H9 (cell line): Measurements from ENCODE around the gene SPIB. TPM values are rescaled to one million over a fixed set of nuclear protein-coding genes. Genes with fewer than 3 reads are reported as not detected.
A peak's percentile ranks its signal among the peaks of the same experiment; 100 is the strongest.

Source experiments
- DNase-seq: peaks from one replicate; pipeline ENCODE4 v3.0.0-alpha.2; 2017
- H2AFZ ChIP-seq: one replicate; pipeline ENCODE4 v1.6.1; 2013; ENCODE audit warnings: mild to moderate bottlenecking, low read length, control low read depth, moderate library complexity
- H2AK5ac ChIP-seq: 2 replicates; pipeline ENCODE4 v1.6.1; 2013; ENCODE audit warnings: low read length, control low read depth, mixed read lengths; ENCODE audit not compliant: insufficient read length
- H2BK120ac ChIP-seq: one replicate; pipeline ENCODE4 v1.6.1; 2013; ENCODE audit warnings: low read depth, mild to moderate bottlenecking, low read length, control low read depth, inconsistent platforms; ENCODE audit not compliant: poor library complexity, severe bottlenecking
- H2BK12ac ChIP-seq: 2 replicates; pipeline ENCODE4 v1.6.1; 2013; ENCODE audit warnings: low read length, control low read depth, mixed read lengths, low read depth; ENCODE audit not compliant: insufficient read length
- H2BK15ac ChIP-seq: 2 replicates; pipeline ENCODE4 v1.6.1; 2013; ENCODE audit warnings: low read depth, low read length, control low read depth
- H2BK20ac ChIP-seq: one replicate; pipeline ENCODE4 v1.6.1; 2013; ENCODE audit warnings: low read depth, mild to moderate bottlenecking, low read length, control low read depth, inconsistent platforms; ENCODE audit not compliant: poor library complexity, severe bottlenecking
- H2BK5ac ChIP-seq: 2 replicates; pipeline ENCODE4 v1.6.1; 2013; ENCODE audit warnings: low read length, control low read depth, mixed read lengths; ENCODE audit not compliant: insufficient read length
- H3K14ac ChIP-seq: 2 replicates; pipeline ENCODE4 v1.6.1; 2013; ENCODE audit warnings: low read length, control low read depth; ENCODE audit not compliant: insufficient read depth
- H3K18ac ChIP-seq: 2 replicates; pipeline ENCODE4 v1.6.1; 2013; ENCODE audit warnings: low read depth, mild to moderate bottlenecking, mixed read lengths, low read length, control low read depth; ENCODE audit not compliant: insufficient read length
- H3K23ac ChIP-seq: 2 replicates; pipeline ENCODE4 v1.6.1; 2013; ENCODE audit warnings: low read length, control low read depth, mixed read lengths, low read depth; ENCODE audit not compliant: insufficient read length
- H3K23me2 ChIP-seq: 2 replicates; pipeline ENCODE4 v1.6.1; 2013; ENCODE audit warnings: low read depth, mild to moderate bottlenecking, mixed read lengths, low read length, control low read depth; ENCODE audit not compliant: insufficient read length, poor library complexity, severe bottlenecking
- H3K27ac ChIP-seq: 2 replicates; pipeline ENCODE4 v1.5.1; 2013; ENCODE audit warnings: low read length, control low read depth, mixed read lengths, low read depth; ENCODE audit not compliant: insufficient read length
- H3K27me3 ChIP-seq: 2 replicates; pipeline ENCODE4 v1.6.1; 2013; ENCODE audit warnings: low read length, control low read depth, inconsistent platforms; ENCODE audit not compliant: insufficient read depth
- H3K4ac ChIP-seq: 2 replicates; pipeline ENCODE4 v1.6.1; 2013; ENCODE audit warnings: low read depth, mild to moderate bottlenecking, control low read depth, inconsistent platforms, low read length, moderate library complexity
- H3K4me1 ChIP-seq: 2 replicates; pipeline ENCODE4 v1.6.1; 2013; ENCODE audit warnings: low read length, control low read depth, inconsistent platforms; ENCODE audit not compliant: insufficient read depth
- H3K4me2 ChIP-seq: 2 replicates; pipeline ENCODE4 v1.6.1; 2013; ENCODE audit warnings: low read length, control low read depth, mixed read lengths; ENCODE audit not compliant: insufficient read length, insufficient read depth
- H3K56ac ChIP-seq: 2 replicates; pipeline ENCODE4 v1.6.1; 2013; ENCODE audit warnings: low read depth, mild to moderate bottlenecking, mixed read lengths, low read length, control low read depth; ENCODE audit not compliant: insufficient read length
- H3K79me1 ChIP-seq: 2 replicates; pipeline ENCODE4 v1.6.1; 2013; ENCODE audit warnings: low read depth, mild to moderate bottlenecking, moderate library complexity, low read length, control low read depth, inconsistent platforms; ENCODE audit not compliant: insufficient read depth, poor library complexity, severe bottlenecking
- H3K79me2 ChIP-seq: 2 replicates; pipeline ENCODE4 v1.6.1; 2013; ENCODE audit warnings: low read length, control low read depth, inconsistent platforms; ENCODE audit not compliant: insufficient read depth
- H3K9ac ChIP-seq: 2 replicates; pipeline ENCODE4 v1.6.1; 2013; ENCODE audit warnings: low read length, control low read depth, mixed read lengths; ENCODE audit not compliant: insufficient read length; ENCODE audit errors: extremely low read depth
- H3K9me3 ChIP-seq: one replicate; pipeline ENCODE4 v1.6.1; 2013; ENCODE audit warnings: low read depth, low read length, inconsistent platforms; ENCODE audit not compliant: control insufficient read depth
- H3T11ph ChIP-seq: one replicate; pipeline ENCODE4 v1.6.1; 2013; ENCODE audit warnings: mild to moderate bottlenecking, low read length, control low read depth, inconsistent platforms
- H4K20me1 ChIP-seq: one replicate; pipeline ENCODE4 v1.6.1; 2013; ENCODE audit not compliant: control insufficient read depth, insufficient read length, insufficient read depth
- H4K5ac ChIP-seq: 2 replicates; pipeline ENCODE4 v1.6.1; 2013; ENCODE audit warnings: low read depth, mild to moderate bottlenecking, mixed read lengths, low read length, control low read depth; ENCODE audit not compliant: insufficient read length
- H4K8ac ChIP-seq: replicated peaks from 2 replicates; pipeline ENCODE4 v1.6.1; 2013; ENCODE audit warnings: low read length, control low read depth, mixed read lengths, low read depth; ENCODE audit not compliant: insufficient read length
- H4K91ac ChIP-seq: 2 replicates; pipeline ENCODE4 v1.6.1; 2013; ENCODE audit warnings: low read depth, mild to moderate bottlenecking, moderate library complexity, mixed read lengths, low read length, control low read depth; ENCODE audit not compliant: insufficient read length
- H3K27ac Mint-ChIP-seq, 3 experiments: 2 replicates in 2 of 3; 3 replicates in 1 of 3; pipeline ENCODE4 v1.8.0; 2020 to 2021; ENCODE audit warnings: mixed read lengths in 3 of 3, mild to moderate bottlenecking in 1 of 3, moderate library complexity in 1 of 3
- H3K27me3 Mint-ChIP-seq: 2 replicates; pipeline ENCODE4 v1.8.0; 2021; ENCODE audit warnings: low read depth, mild to moderate bottlenecking, moderate library complexity, mixed read lengths
- H3K36me3 Mint-ChIP-seq, 3 experiments: 2 replicates in 2 of 3; 3 replicates in 1 of 3; pipeline ENCODE4 v1.8.0; 2020 to 2021; ENCODE audit warnings: low read depth in 3 of 3, mixed read lengths in 3 of 3; ENCODE audit not compliant: insufficient read depth in 1 of 3
- H3K4me1 Mint-ChIP-seq, 2 experiments: 2 replicates each; pipeline ENCODE4 v1.8.0; 2020; ENCODE audit warnings: mixed read lengths in 2 of 2
- H3K4me3 Mint-ChIP-seq, 2 experiments: 2 replicates in 1 of 2; 3 replicates in 1 of 2; pipeline ENCODE4 v1.8.0; 2020 to 2021; ENCODE audit warnings: mild to moderate bottlenecking in 2 of 2, mixed read lengths in 2 of 2, moderate library complexity in 1 of 2
- H3K9me3 Mint-ChIP-seq, 2 experiments: 2 replicates in 1 of 2; 3 replicates in 1 of 2; pipeline ENCODE4 v1.8.0; 2020; ENCODE audit warnings: mild to moderate bottlenecking in 2 of 2, mixed read lengths in 2 of 2, moderate library complexity in 1 of 2
- CTCF ChIP-seq: fragments of 200-600 bp; sonication (generic); conservative IDR thresholded peaks from 3 replicates; pipeline ENCODE4 v1.8.0; 2021; ENCODE audit warnings: antibody characterized with exemption, mild to moderate bottlenecking
- WGBS: extraction: QIAGEN DNeasy Blood & Tissue Kit; methylation state at CpG from one replicate; pipeline ENCODE4 v1.1.7; 2013; ENCODE audit warnings: missing lambda C conversion rate, low lambda C conversion rate, mixed read lengths; ENCODE audit not compliant: insufficient read length; ENCODE audit errors: extremely low coverage; 5-methylcytosine and 5-hydroxymethylcytosine counted together
- total RNA-seq: library from RNA; stranded (reverse); gene quantifications from 2 replicates; pipeline ENCODE4 v1.2.1, GENCODE V29; 2021

Gene SPIB
- total RNA-seq, 1 experiment from 2014 or later = 33.3 TPM

DNA sequence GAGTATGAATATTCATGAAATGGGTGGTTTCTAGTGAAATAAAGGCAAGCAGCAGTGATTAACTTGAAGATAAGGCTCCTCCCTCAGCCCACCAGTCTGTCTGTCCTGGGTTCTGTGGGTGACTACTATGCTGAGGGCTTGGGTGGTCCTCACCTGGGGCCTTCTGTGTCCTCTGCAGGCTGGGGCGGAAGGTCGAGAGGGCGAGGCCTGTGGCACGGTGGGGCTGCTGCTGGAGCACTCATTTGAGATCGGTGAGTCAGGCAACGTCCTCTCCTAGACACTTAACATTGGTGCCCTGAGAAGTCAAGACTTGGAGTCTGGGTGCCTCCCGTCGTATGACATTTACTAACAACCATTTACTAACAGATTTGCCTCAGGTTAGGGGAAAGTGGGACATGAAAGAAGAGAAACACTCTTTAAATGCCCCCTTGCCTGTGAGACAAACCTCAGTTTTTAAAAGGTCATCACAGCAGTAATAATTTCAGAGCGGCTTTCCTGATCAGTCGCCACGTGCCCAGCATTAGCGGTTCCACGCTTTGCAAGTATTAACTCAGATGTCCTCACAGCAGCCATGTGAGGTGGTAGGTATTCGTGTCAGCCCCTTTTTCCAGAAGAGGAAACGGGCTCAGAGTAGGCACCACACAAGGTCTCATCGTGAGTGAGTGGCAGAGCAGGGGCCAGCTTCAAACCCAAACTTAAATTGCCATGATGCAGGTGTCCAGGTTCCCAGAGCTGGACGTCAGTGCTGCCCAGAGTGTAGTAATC lies 59.2 kb downstream of the SPIB start:
- DNase-seq = no peak
- Histone ChIP-seq H2AFZ (no peak overlapping the region), H2BK20ac (no peak overlapping the region), H3K4me2 (peak overlapping the region; percentile 42), H3K79me1 (peaks cover 9% of the 10 kb centered on the region), H3K27me3 (no peaks in the 10 kb centered on the region), H3K4ac (no peak overlapping the region), H2BK120ac (no peak overlapping the region), H4K20me1 (no peaks in the 10 kb centered on the region), H3K23ac (no peak overlapping the region), H3T11ph (no peak overlapping the region), H4K8ac (no peak overlapping the region), H2BK5ac (no peak overlapping the region), H2AK5ac (no peak overlapping the region), H4K91ac (no peak overlapping the region), H4K5ac (no peak overlapping the region), H3K23me2 (no peaks in the 10 kb centered on the region), H3K56ac (no peak overlapping the region), H2BK15ac (no peak overlapping the region), H2BK12ac (no peak overlapping the region), H3K27ac (no peak overlapping the region), H3K14ac (no peak overlapping the region), H3K18ac (no peak overlapping the region), H3K9me3 (peaks cover 7% of the 10 kb centered on the region), H3K4me1 (peaks cover 4% of the 10 kb centered on the region; the same call in 1 of the 2 replicates), H3K79me2 (peaks cover 5% of the 10 kb centered on the region; the same call in 1 of the 2 replicates), H3K9ac (no peak overlapping the region)
- Mint-ChIP-seq H3K9me3 (peaks cover 10 to 21% of the 10 kb centered on the region in 2 experiments), H3K4me1 (peaks cover 8 to 21% of the 10 kb centered on the region in 2 experiments), H3K27ac (peak overlapping the region in 1 of 3 experiments; percentile 86; a peak in 2 of 7 replicates), H3K27me3 (peaks cover 2% of the 10 kb centered on the region; the same call in 1 of the 2 replicates), H3K36me3 (peaks cover 38 to 47% (median 43%) of the 10 kb centered on the region in 3 experiments), H3K4me3 (peak overlapping the region; percentile 96 to 99)
- TF ChIP-seq CTCF = no peak
- no CpG with 5 or more reads among the region's 17 CpGs for WGBS
